ENCODE data around the gene FGF13.

The FGF13 gene

GRCh38 chrX:138710866-138711341, 613 bp downstream of the FGF13 start:
- Histone ChIP-seq H3K27ac (ENCODE audit: low read length) (no peak overlapping the region), H3K9me3 (ENCODE audit: control insufficient read depth in 1 of 2, low read length in 2 of 2) (no peaks in the 10 kb centered on the region), H3K36me3 (ENCODE audit: control insufficient read depth in 1 of 2, insufficient read depth in 2 of 2, low read length in 2 of 2) (no peaks in the 10 kb centered on the region), H3K4me3 (ENCODE audit: low read depth in 1 of 2, low read length in 2 of 2) (peak overlapping the region; percentile 33 to 69), H3K27me3 (ENCODE audit: low read depth, low read length) (no peaks in the 10 kb centered on the region), H3K4me1 (ENCODE audit: control insufficient read depth in 1 of 2, insufficient read depth in 2 of 2, low read length in 2 of 2) (peaks cover 0 to 8% of the 10 kb centered on the region in 2 donors)

- Histone ChIP-seq H3K27me3 (ENCODE audit: low read depth, low read length) (no peaks in the 10 kb centered on the region), H3K27ac (ENCODE audit: low read length) (no peak overlapping the region), H3K4me1 (ENCODE audit: control insufficient read depth in 1 of 2, insufficient read depth in 2 of 2, low read length in 2 of 2) (peaks cover 0 to 8% of the 10 kb centered on the region in 2 donors), H3K4me3 (ENCODE audit: low read depth in 1 of 2, low read length in 2 of 2) (peak overlapping the region; percentile 33 to 69), H3K36me3 (ENCODE audit: control insufficient read depth in 1 of 2, insufficient read depth in 2 of 2, low read length in 2 of 2) (no peaks in the 10 kb centered on the region), H3K9me3 (ENCODE audit: control insufficient read depth in 1 of 2, low read length in 2 of 2) (no peaks in the 10 kb centered on the region)
Observed at GRCh38 chrX:138709886-138710791, 1.4 kb downstream of the FGF13 start.

- H3K4me3 ChIP-seq (ENCODE audit: low read depth in 1 of 2, low read length in 2 of 2), result no peak overlapping the region
- peaks cover 0 to 8% of the 10 kb centered on the region in 2 donors for H3K4me1 ChIP-seq (ENCODE audit: control insufficient read depth in 1 of 2, insufficient read depth in 2 of 2, low read length in 2 of 2)
- no peaks in the 10 kb centered on the region for H3K9me3 ChIP-seq (ENCODE audit: control insufficient read depth in 1 of 2, low read length in 2 of 2)
- H3K27ac ChIP-seq (ENCODE audit: low read length), result no peak overlapping the region
- H3K36me3 ChIP-seq (ENCODE audit: control insufficient read depth in 1 of 2, insufficient read depth in 2 of 2, low read length in 2 of 2), result no peaks in the 10 kb centered on the region
- no peaks in the 10 kb centered on the region for H3K27me3 ChIP-seq (ENCODE audit: low read depth, low read length)
Observed at GRCh38 chrX:138708268-138708667, 3.2 kb downstream of the FGF13 start.

GRCh38 chrX:138704596-138704995, 6.9 kb downstream of the FGF13 start:
- Histone ChIP-seq H3K27me3 (ENCODE audit: low read depth, low read length) (no peaks in the 10 kb centered on the region), H3K4me3 (ENCODE audit: low read depth in 1 of 2, low read length in 2 of 2) (no peak overlapping the region), H3K27ac (ENCODE audit: low read length) (no peak overlapping the region), H3K36me3 (ENCODE audit: control insufficient read depth in 1 of 2, insufficient read depth in 2 of 2, low read length in 2 of 2) (no peaks in the 10 kb centered on the region), H3K4me1 (ENCODE audit: control insufficient read depth in 1 of 2, insufficient read depth in 2 of 2, low read length in 2 of 2) (no peaks in the 10 kb centered on the region), H3K9me3 (ENCODE audit: control insufficient read depth in 1 of 2, low read length in 2 of 2) (no peaks in the 10 kb centered on the region)

GRCh38 chrX:138704101-138704500, 7.4 kb downstream of the FGF13 start:
- Histone ChIP-seq H3K27ac (ENCODE audit: low read length) (no peak overlapping the region), H3K4me3 (ENCODE audit: low read depth in 1 of 2, low read length in 2 of 2) (no peak overlapping the region), H3K36me3 (ENCODE audit: control insufficient read depth in 1 of 2, insufficient read depth in 2 of 2, low read length in 2 of 2) (no peaks in the 10 kb centered on the region), H3K4me1 (ENCODE audit: control insufficient read depth in 1 of 2, insufficient read depth in 2 of 2, low read length in 2 of 2) (no peaks in the 10 kb centered on the region), H3K9me3 (ENCODE audit: control insufficient read depth in 1 of 2, low read length in 2 of 2) (no peaks in the 10 kb centered on the region), H3K27me3 (ENCODE audit: low read depth, low read length) (no peaks in the 10 kb centered on the region)

GRCh38 chrX:138692591-138692990, 18.9 kb downstream of the FGF13 start:
- H3K4me1 ChIP-seq (ENCODE audit: control insufficient read depth in 1 of 2, insufficient read depth in 2 of 2, low read length in 2 of 2), result no peaks in the 10 kb centered on the region
- H3K9me3 ChIP-seq (ENCODE audit: control insufficient read depth in 1 of 2, low read length in 2 of 2), result no peaks in the 10 kb centered on the region
- H3K4me3 ChIP-seq (ENCODE audit: low read depth in 1 of 2, low read length in 2 of 2), result no peak overlapping the region
- no peaks in the 10 kb centered on the region for H3K36me3 ChIP-seq (ENCODE audit: control insufficient read depth in 1 of 2, insufficient read depth in 2 of 2, low read length in 2 of 2)
- no peak overlapping the region for H3K27ac ChIP-seq (ENCODE audit: low read length)
- H3K27me3 ChIP-seq (ENCODE audit: low read depth, low read length), result no peaks in the 10 kb centered on the region

GRCh38 chrX:138691186-138691585, 20.3 kb downstream of the FGF13 start:
- no peak overlapping the region for H3K4me3 ChIP-seq (ENCODE audit: low read depth in 1 of 2, low read length in 2 of 2)
- H3K36me3 ChIP-seq (ENCODE audit: control insufficient read depth in 1 of 2, insufficient read depth in 2 of 2, low read length in 2 of 2), result no peaks in the 10 kb centered on the region
- no peak overlapping the region for H3K27ac ChIP-seq (ENCODE audit: low read length)
- H3K9me3 ChIP-seq (ENCODE audit: control insufficient read depth in 1 of 2, low read length in 2 of 2), result no peaks in the 10 kb centered on the region
- H3K27me3 ChIP-seq (ENCODE audit: low read depth, low read length), result no peaks in the 10 kb centered on the region
- no peaks in the 10 kb centered on the region for H3K4me1 ChIP-seq (ENCODE audit: control insufficient read depth in 1 of 2, insufficient read depth in 2 of 2, low read length in 2 of 2)

- no peaks in the 10 kb centered on the region for H3K9me3 ChIP-seq (ENCODE audit: control insufficient read depth in 1 of 2, low read length in 2 of 2)
- no peaks in the 10 kb centered on the region for H3K4me1 ChIP-seq (ENCODE audit: control insufficient read depth in 1 of 2, insufficient read depth in 2 of 2, low read length in 2 of 2)
- H3K27me3 ChIP-seq (ENCODE audit: low read depth, low read length), result no peaks in the 10 kb centered on the region
- no peaks in the 10 kb centered on the region for H3K36me3 ChIP-seq (ENCODE audit: control insufficient read depth in 1 of 2, insufficient read depth in 2 of 2, low read length in 2 of 2)
- H3K27ac ChIP-seq (ENCODE audit: low read length), result no peak overlapping the region
- no peak overlapping the region for H3K4me3 ChIP-seq (ENCODE audit: low read depth in 1 of 2, low read length in 2 of 2)
Observed at GRCh38 chrX:138690591-138690990, 20.9 kb downstream of the FGF13 start.

GRCh38 chrX:138683600-138683999, 27.9 kb downstream of the FGF13 start:
- Histone ChIP-seq H3K36me3 (ENCODE audit: control insufficient read depth in 1 of 2, insufficient read depth in 2 of 2, low read length in 2 of 2) (no peaks in the 10 kb centered on the region), H3K27ac (ENCODE audit: low read length) (no peak overlapping the region), H3K4me1 (ENCODE audit: control insufficient read depth in 1 of 2, insufficient read depth in 2 of 2, low read length in 2 of 2) (no peaks in the 10 kb centered on the region), H3K4me3 (ENCODE audit: low read depth in 1 of 2, low read length in 2 of 2) (no peak overlapping the region), H3K27me3 (ENCODE audit: low read depth, low read length) (no peaks in the 10 kb centered on the region), H3K9me3 (ENCODE audit: control insufficient read depth in 1 of 2, low read length in 2 of 2) (no peaks in the 10 kb centered on the region)

- no peaks in the 10 kb centered on the region for H3K36me3 ChIP-seq (ENCODE audit: control insufficient read depth in 1 of 2, insufficient read depth in 2 of 2, low read length in 2 of 2)
- H3K9me3 ChIP-seq (ENCODE audit: control insufficient read depth in 1 of 2, low read length in 2 of 2), result no peaks in the 10 kb centered on the region
- H3K4me1 ChIP-seq (ENCODE audit: control insufficient read depth in 1 of 2, insufficient read depth in 2 of 2, low read length in 2 of 2), result no peaks in the 10 kb centered on the region
- H3K27me3 ChIP-seq (ENCODE audit: low read depth, low read length), result no peaks in the 10 kb centered on the region
- no peak overlapping the region for H3K4me3 ChIP-seq (ENCODE audit: low read depth in 1 of 2, low read length in 2 of 2)
- H3K27ac ChIP-seq (ENCODE audit: low read length), result no peak overlapping the region
Observed at GRCh38 chrX:138669693-138670092, 41.8 kb downstream of the FGF13 start.

GRCh38 chrX:138664466-138664865, 47.1 kb downstream of the FGF13 start:
- Histone ChIP-seq H3K27ac (ENCODE audit: low read length) (no peak overlapping the region), H3K4me3 (ENCODE audit: low read depth in 1 of 2, low read length in 2 of 2) (no peak overlapping the region), H3K36me3 (ENCODE audit: control insufficient read depth in 1 of 2, insufficient read depth in 2 of 2, low read length in 2 of 2) (no peaks in the 10 kb centered on the region), H3K4me1 (ENCODE audit: control insufficient read depth in 1 of 2, insufficient read depth in 2 of 2, low read length in 2 of 2) (no peaks in the 10 kb centered on the region), H3K9me3 (ENCODE audit: control insufficient read depth in 1 of 2, low read length in 2 of 2) (no peaks in the 10 kb centered on the region), H3K27me3 (ENCODE audit: low read depth, low read length) (no peaks in the 10 kb centered on the region)

GRCh38 chrX:138664016-138664415, 47.5 kb downstream of the FGF13 start:
- Histone ChIP-seq H3K4me3 (ENCODE audit: low read depth in 1 of 2, low read length in 2 of 2) (no peak overlapping the region), H3K9me3 (ENCODE audit: control insufficient read depth in 1 of 2, low read length in 2 of 2) (no peaks in the 10 kb centered on the region), H3K27me3 (ENCODE audit: low read depth, low read length) (no peaks in the 10 kb centered on the region), H3K27ac (ENCODE audit: low read length) (no peak overlapping the region), H3K4me1 (ENCODE audit: control insufficient read depth in 1 of 2, insufficient read depth in 2 of 2, low read length in 2 of 2) (no peaks in the 10 kb centered on the region), H3K36me3 (ENCODE audit: control insufficient read depth in 1 of 2, insufficient read depth in 2 of 2, low read length in 2 of 2) (no peaks in the 10 kb centered on the region)
